AG04449 (cell line): Measurements from ENCODE around the gene PRKCE.
"Not testable (repeated sequence)": the region's sequence is repeated elsewhere in the genome, so short reads cannot be mapped to it uniquely, and the experiment has no call there.

Source experiments
- CTCF ChIA-PET: fragments of 350-600 bp; formaldehyde crosslinking; extraction: SDS; loops from one replicate; lab custom pipeline; 2021; ENCODE audit warnings: antibody characterized with exemption; lab: Yijun Ruan, JAX
- POLR2A ChIA-PET: fragments of 400-600, 350-600 bp; formaldehyde crosslinking; extraction: SDS; loops from one replicate; lab custom pipeline; 2020; ENCODE audit warnings: antibody characterized with exemption, inconsistent platforms; lab: Yijun Ruan, JAX
- DNase-seq: peaks from one replicate; pipeline ENCODE4 v3.0.0-alpha.2; 2010; ENCODE audit warnings: low read depth, low spot score
- H3K4me3 ChIP-seq: 2 replicates; pipeline ENCODE4 v1.5.1; 2011; ENCODE audit warnings: low read depth, mild to moderate bottlenecking, control low read depth, low read length
- TF ChIP-seq, protein P1 (sequence below): IDR thresholded peaks from one replicate; pipeline ENCODE4 v1.5.1; 2011; ENCODE audit warnings: mild to moderate bottlenecking, moderate library complexity, low read length, control low read depth, inconsistent platforms; ENCODE audit not compliant: insufficient read depth; ENCODE audit errors: missing control alignments

The PRKCE gene

GRCh38 chr2:45913539-45913938 lies 262.1 kb downstream of the PRKCE start:
- ChIA-PET CTCF (interaction anchor here (1.0 to 2.4 kb wide), 2 partner anchors 22 to 30 kb away, joined by 3 to 9 read pairs; no protein-coding TSS in a partner anchor), POLR2A (no interaction called here)

DNA sequence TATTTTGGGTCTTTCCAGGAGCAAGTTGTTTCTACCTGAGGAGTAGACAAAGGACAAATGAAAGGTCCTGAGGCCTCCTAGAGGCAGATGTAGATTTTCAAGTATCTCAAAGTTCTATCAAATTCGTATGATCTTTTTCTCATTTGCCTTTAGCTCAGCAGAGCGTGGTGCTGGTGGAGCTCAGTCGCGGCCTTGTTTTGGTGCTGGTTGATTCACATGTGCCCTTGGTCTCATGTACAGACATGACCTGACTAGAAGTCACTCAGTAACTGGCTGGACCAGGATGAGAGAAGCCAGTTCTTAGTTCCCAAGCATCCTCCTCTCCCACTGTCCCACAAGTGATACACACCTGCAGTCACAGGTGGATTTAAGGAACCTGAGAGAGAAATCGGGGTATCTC lies 264.0 kb downstream of the PRKCE start:
- CTCF ChIA-PET, result interaction anchor here (1.0 kb wide), 1 partner anchor 330 kb away, joined by 3 read pairs; no protein-coding TSS in a partner anchor
- no peak overlapping the region for H3K4me3 ChIP-seq
- TF ChIP-seq, protein P1, sequence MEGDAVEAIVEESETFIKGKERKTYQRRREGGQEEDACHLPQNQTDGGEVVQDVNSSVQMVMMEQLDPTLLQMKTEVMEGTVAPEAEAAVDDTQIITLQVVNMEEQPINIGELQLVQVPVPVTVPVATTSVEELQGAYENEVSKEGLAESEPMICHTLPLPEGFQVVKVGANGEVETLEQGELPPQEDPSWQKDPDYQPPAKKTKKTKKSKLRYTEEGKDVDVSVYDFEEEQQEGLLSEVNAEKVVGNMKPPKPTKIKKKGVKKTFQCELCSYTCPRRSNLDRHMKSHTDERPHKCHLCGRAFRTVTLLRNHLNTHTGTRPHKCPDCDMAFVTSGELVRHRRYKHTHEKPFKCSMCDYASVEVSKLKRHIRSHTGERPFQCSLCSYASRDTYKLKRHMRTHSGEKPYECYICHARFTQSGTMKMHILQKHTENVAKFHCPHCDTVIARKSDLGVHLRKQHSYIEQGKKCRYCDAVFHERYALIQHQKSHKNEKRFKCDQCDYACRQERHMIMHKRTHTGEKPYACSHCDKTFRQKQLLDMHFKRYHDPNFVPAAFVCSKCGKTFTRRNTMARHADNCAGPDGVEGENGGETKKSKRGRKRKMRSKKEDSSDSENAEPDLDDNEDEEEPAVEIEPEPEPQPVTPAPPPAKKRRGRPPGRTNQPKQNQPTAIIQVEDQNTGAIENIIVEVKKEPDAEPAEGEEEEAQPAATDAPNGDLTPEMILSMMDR, result no peak
- DNase-seq, result no peak
- POLR2A ChIA-PET, result no interaction called here

More at GRCh38 chr2:45913539-45913938, 262.1 kb downstream of the PRKCE start:
- DNase-seq, result no peak
- TF ChIP-seq, protein P1, result no peak
- H3K4me3 ChIP-seq, result no peak overlapping the region

DNA sequence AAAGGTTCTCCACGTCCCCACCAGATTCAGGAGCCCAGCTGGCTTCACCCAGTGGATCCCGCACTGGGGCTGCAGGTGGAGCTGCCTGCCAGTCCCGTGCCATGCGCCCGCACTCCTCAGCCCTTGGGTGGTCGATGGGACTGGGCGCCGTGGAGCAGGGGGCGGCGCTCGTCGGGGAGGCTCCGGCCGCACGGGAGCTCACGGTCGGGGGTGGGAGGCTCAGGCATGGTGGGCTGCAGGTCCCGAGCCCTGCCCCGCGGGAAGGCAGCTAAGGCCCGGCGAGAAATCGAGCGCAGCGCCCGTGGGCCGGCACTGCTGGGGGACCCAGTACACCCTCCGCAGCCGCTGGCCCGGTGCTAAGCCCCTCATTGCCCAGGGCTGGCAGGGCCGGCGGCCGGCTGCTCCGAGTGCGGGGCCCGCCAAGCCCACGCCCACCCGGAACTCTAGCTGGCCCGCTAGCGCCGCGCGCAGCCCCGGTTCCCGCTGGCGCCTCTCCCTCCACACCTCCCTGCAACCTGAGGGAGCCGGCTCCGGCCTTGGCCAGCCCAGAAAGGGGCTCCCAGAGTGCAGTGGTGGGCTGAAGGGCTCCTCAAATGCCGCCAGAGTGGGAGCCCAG lies 266.2 kb downstream of the PRKCE start:
- POLR2A ChIA-PET, DNase-seq, H3K4me3 ChIP-seq: not testable (repeated sequence)
- CTCF ChIA-PET, result interaction anchor here (1.0 kb wide), 1 partner anchor 22 kb away, joined by 3 read pairs; no protein-coding TSS in a partner anchor

DNA sequence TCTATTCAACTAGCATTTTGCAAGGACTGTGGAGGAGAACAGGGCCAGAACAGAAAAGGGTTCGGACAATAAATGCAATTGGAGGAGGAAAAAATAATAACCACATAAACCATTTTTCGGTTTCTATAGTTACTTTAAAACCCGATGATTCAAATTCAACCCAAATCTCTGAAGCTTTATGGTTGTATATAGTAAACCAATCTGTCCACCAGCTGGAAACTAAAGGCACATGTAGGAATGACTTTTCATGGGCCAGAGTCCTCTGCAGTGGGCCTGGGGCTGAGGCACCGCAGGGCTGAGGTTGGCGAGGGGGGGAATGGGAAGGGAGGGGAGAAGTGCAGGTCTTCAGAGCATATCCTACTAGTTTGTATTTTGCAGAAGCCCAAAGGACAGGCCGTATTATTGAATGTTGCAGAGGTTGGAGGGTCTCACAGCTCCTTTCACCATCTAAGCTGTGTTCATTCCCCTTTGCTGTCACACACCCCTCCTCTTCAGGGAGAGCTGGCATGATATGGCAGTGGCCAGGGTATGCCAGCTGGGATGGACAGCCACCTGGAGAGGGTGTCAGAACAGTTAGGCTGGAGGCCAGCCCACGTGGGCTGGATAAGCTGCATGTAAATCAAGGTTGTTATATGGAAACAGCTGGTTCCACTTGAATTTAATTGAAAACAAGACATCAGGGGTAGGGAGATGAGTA lies 267.1 kb downstream of the PRKCE start:
- ChIA-PET CTCF (interaction anchor here (0.7 to 1.0 kb wide), 2 partner anchors 9 to 21 kb away, joined by 3 read pairs; no protein-coding TSS in a partner anchor), POLR2A (no interaction called here)
- no peak overlapping the region for H3K4me3 ChIP-seq
- no peak for DNase-seq
- TF ChIP-seq, protein P1, result no peak

- no peak overlapping the region for H3K4me3 ChIP-seq
- POLR2A ChIA-PET, result no interaction called here
- CTCF ChIA-PET, result interaction anchor here (0.7 kb wide), 1 partner anchor 8 kb away, joined by 3 read pairs; no protein-coding TSS in a partner anchor
- no peak for DNase-seq
- TF ChIP-seq, protein P1, result no peak
Measured at GRCh38 chr2:45919160-45919650, 267.7 kb downstream of the PRKCE start.

GRCh38 chr2:45919711-45920111 lies 268.2 kb downstream of the PRKCE start:
- no peak overlapping the region for H3K4me3 ChIP-seq
- DNase-seq, result no peak
- ChIA-PET CTCF (no interaction called here), POLR2A (no interaction called here)
- TF ChIP-seq, protein P1, result no peak
